Measurements from ENCODE around the gene TRPM3. TPM values are rescaled to one million over a fixed set of nuclear protein-coding genes. Genes with fewer than 3 reads are reported as not detected.

TRPM3 gene
- total and polyA plus RNA-seq, 2 of the 13 experiments (the other 11 are each of a cell fraction or from before 2014, with no cell fraction given) = not detected

DNA sequence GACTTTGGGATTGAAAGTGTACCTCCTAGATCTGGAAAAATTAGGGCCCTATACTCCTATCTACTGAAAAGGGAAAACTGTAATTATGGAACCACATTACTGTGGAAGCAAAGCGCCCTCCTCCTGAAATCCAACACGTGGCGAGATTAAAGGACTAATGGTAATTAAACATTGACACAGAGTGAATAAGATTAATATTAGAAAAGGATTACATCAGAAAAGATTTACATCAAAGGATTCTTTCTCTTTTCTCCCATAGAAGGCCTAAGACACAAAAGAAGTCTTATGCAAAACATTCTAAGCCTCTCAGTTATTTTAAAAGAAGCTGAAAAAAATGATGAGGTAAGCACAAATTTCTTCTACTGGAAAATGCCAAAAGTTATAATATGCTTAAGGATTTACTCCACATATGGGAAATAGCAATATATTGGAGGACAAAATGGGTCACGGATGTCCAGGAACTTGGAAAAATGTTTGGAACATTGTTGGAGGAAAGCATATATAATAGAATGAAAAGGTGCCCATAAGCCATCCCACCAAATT is 227.8 kb downstream of the TRPM3 start:
- CTCF ChIA-PET (ENCODE audit: low intra/inter-chr PET ratio, low total read pairs) = no interaction called here
- TF ChIP-seq TAF15 (IDR thresholded peaks at IDR 0.05; ENCODE audit: low read depth, low read length, poor library complexity, severe bottlenecking) (no peak), AGO1 (IDR thresholded peaks at IDR 0.05; ENCODE audit: low read depth, low read length, poor library complexity, severe bottlenecking) (no peak), MAFK (conservative IDR thresholded peaks at IDR 0.05 in 1 of 2, IDR thresholded peaks at IDR 0.05 in 1 of 2; ENCODE audit: low read length in 2 of 2) (peak; percentile 94 to 98), MAFF (IDR thresholded peaks at IDR 0.05; ENCODE audit: low read depth, low read length) (peak; percentile 96), PCBP1 (IDR thresholded peaks at IDR 0.05; ENCODE audit: borderline replicate concordance, low read depth, low read length) (no peak), PHF20 (CRISPR knock-in tag; IDR thresholded peaks at IDR 0.05) (no peak), TSC22D2 (CRISPR knock-in tag; IDR thresholded peaks at IDR 0.05; ENCODE audit: borderline replicate concordance) (no peak), FLYWCH1 (CRISPR knock-in tag; IDR thresholded peaks at IDR 0.05) (no peak), ZKSCAN5 (CRISPR knock-in tag; IDR thresholded peaks at IDR 0.05) (no peak), ZFP41 (CRISPR knock-in tag; IDR thresholded peaks at IDR 0.05; ENCODE audit: borderline replicate concordance) (no peak), ZNF550 (CRISPR knock-in tag; IDR thresholded peaks at IDR 0.05; ENCODE audit: borderline replicate concordance) (no peak), ZNF549 (CRISPR knock-in tag; IDR thresholded peaks at IDR 0.05) (no peak)
- TF ChIP-seq, protein P1, sequence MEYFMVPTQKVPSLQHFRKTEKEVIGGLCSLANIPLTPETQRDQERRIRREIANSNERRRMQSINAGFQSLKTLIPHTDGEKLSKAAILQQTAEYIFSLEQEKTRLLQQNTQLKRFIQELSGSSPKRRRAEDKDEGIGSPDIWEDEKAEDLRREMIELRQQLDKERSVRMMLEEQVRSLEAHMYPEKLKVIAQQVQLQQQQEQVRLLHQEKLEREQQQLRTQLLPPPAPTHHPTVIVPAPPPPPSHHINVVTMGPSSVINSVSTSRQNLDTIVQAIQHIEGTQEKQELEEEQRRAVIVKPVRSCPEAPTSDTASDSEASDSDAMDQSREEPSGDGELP (IDR thresholded peaks at IDR 0.05; ENCODE audit: borderline replicate concordance, low read depth) = no peak
- TF ChIP-seq, protein P2, sequence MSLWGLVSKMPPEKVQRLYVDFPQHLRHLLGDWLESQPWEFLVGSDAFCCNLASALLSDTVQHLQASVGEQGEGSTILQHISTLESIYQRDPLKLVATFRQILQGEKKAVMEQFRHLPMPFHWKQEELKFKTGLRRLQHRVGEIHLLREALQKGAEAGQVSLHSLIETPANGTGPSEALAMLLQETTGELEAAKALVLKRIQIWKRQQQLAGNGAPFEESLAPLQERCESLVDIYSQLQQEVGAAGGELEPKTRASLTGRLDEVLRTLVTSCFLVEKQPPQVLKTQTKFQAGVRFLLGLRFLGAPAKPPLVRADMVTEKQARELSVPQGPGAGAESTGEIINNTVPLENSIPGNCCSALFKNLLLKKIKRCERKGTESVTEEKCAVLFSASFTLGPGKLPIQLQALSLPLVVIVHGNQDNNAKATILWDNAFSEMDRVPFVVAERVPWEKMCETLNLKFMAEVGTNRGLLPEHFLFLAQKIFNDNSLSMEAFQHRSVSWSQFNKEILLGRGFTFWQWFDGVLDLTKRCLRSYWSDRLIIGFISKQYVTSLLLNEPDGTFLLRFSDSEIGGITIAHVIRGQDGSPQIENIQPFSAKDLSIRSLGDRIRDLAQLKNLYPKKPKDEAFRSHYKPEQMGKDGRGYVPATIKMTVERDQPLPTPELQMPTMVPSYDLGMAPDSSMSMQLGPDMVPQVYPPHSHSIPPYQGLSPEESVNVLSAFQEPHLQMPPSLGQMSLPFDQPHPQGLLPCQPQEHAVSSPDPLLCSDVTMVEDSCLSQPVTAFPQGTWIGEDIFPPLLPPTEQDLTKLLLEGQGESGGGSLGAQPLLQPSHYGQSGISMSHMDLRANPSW (CRISPR knock-in tag; IDR thresholded peaks at IDR 0.05; ENCODE audit: borderline replicate concordance) = no peak
- ATAC-seq (no peak), DNase-seq (ENCODE audit: low spot score) (no peak), FAIRE-seq (no peak)
- H3K4me1 ChIP-seq (ENCODE audit: insufficient read depth, low read length) = no peaks in the 10 kb centered on the region
- H3K27me3 ChIP-seq (ENCODE audit: control insufficient read depth in 1 of 2, insufficient read depth in 2 of 2, low read length in 2 of 2) = no peaks in the 10 kb centered on the region
- no peak overlapping the region for H3K9ac ChIP-seq (ENCODE audit: insufficient read depth, low read depth, low read length)
- POLR2A ChIA-PET = no interaction called here
- H4K20me1 ChIP-seq (ENCODE audit: insufficient read depth, low read length) = no peaks in the 10 kb centered on the region
- 0% methylated on average over 4 of the region's 4 CpGs for WGBS (ENCODE audit: low lambda C conversion rate)
- no peak overlapping the region for H3K4me3 ChIP-seq (replicated peaks in 1 of 3; ENCODE audit: insufficient read depth in 1 of 3, low read depth in 2 of 3, low read length in 3 of 3)
- intact Hi-C loops (cut with micrococcal nuclease; ENCODE audit: unreplicated experiment) = no loop called here
- H2AFZ ChIP-seq (ENCODE audit: low read length) = no peak overlapping the region
- no peak overlapping the region for H3K4me2 ChIP-seq (ENCODE audit: low read depth, low read length)
- H3K79me2 ChIP-seq (ENCODE audit: insufficient read depth, low read length) = no peaks in the 10 kb centered on the region
- in situ Hi-C loops (cut with HindIII; ENCODE audit: extremely low pct_ligation_motif_present, low pct_unique_long_range_greater_than_20kb) = no loop called here
- H3K27ac ChIP-seq (ENCODE audit: extremely low read length, insufficient read depth, low read length) = no peak overlapping the region
- H3K9me3 ChIP-seq (ENCODE audit: low read length) = no peaks in the 10 kb centered on the region
- H3K36me3 ChIP-seq (replicated peaks in 1 of 2; ENCODE audit: control insufficient read depth in 1 of 2, insufficient read depth in 2 of 2, low read length in 2 of 2) = no peaks in the 10 kb centered on the region
- no TSS peak for BruUV-seq (replicated peaks)

Measured in HepG2 (cell line).